ENCODE data around the gene GMDS. TPM values are rescaled to one million over a fixed set of nuclear protein-coding genes. Genes with fewer than 3 reads are reported as not detected.

The GMDS gene
- total RNA-seq, 1 donor from 2014 or later = 30.2 TPM

GRCh38 chr6:2179241-2179640, 66.2 kb downstream of the GMDS start:
- Histone ChIP-seq H3K9me3 (no peaks in the 10 kb centered on the region), H3K27me3 (no peaks in the 10 kb centered on the region), H3K36me3 (no peaks in the 10 kb centered on the region), H3K27ac (no peak overlapping the region), H3K4me3 (no peak overlapping the region), H3K4me1 (no peaks in the 10 kb centered on the region)
- intact Hi-C loops (cut with DNase I) = no loop called here
- TF ChIP-seq POLR2A (IDR thresholded peaks at IDR 0.05) (no peak), POLR2AphosphoS5 (IDR thresholded peaks at IDR 0.05; ENCODE audit: insufficient read depth in 1 of 2, low read depth in 1 of 2) (no peak), CTCF (IDR thresholded peaks at IDR 0.05) (no peak)
- DNase-seq (ENCODE audit: extremely low spot score in 2 of 2) = no peak

GRCh38 chr6:2178125-2178524, 67.3 kb downstream of the GMDS start:
- Histone ChIP-seq H3K36me3 (no peaks in the 10 kb centered on the region), H3K27me3 (no peaks in the 10 kb centered on the region), H3K4me1 (no peaks in the 10 kb centered on the region), H3K4me3 (no peak overlapping the region), H3K27ac (no peak overlapping the region), H3K9me3 (no peaks in the 10 kb centered on the region)
- intact Hi-C loops (cut with DNase I) = no loop called here
- TF ChIP-seq CTCF (IDR thresholded peaks at IDR 0.05) (no peak), POLR2AphosphoS5 (IDR thresholded peaks at IDR 0.05; ENCODE audit: insufficient read depth in 1 of 2, low read depth in 1 of 2) (no peak), POLR2A (IDR thresholded peaks at IDR 0.05) (no peak)
- no peak for DNase-seq (ENCODE audit: extremely low spot score in 2 of 2)

- Histone ChIP-seq H3K27ac (no peak overlapping the region), H3K27me3 (no peaks in the 10 kb centered on the region), H3K9me3 (no peaks in the 10 kb centered on the region), H3K4me1 (no peaks in the 10 kb centered on the region), H3K4me3 (no peak overlapping the region), H3K36me3 (no peaks in the 10 kb centered on the region)
- intact Hi-C loops (cut with DNase I) = no loop called here
- TF ChIP-seq POLR2A (IDR thresholded peaks at IDR 0.05) = no peak
- TF ChIP-seq CTCF (IDR thresholded peaks at IDR 0.05) = no peak
- no peak for TF ChIP-seq POLR2AphosphoS5 (IDR thresholded peaks at IDR 0.05; ENCODE audit: insufficient read depth in 1 of 2, low read depth in 1 of 2)
- no peak for DNase-seq (ENCODE audit: extremely low spot score in 2 of 2)
Measured at GRCh38 chr6:2175825-2176224, 69.6 kb downstream of the GMDS start.

- H3K27ac ChIP-seq = no peak overlapping the region
- H3K4me3 ChIP-seq = no peak overlapping the region
- H3K4me1 ChIP-seq = no peaks in the 10 kb centered on the region
- intact Hi-C loops (cut with DNase I) = no loop called here
- H3K27me3 ChIP-seq = no peaks in the 10 kb centered on the region
- no peaks in the 10 kb centered on the region for H3K9me3 ChIP-seq
- H3K36me3 ChIP-seq = no peaks in the 10 kb centered on the region
- TF ChIP-seq POLR2AphosphoS5 (IDR thresholded peaks at IDR 0.05; ENCODE audit: insufficient read depth in 1 of 2, low read depth in 1 of 2) (no peak), POLR2A (IDR thresholded peaks at IDR 0.05) (no peak), CTCF (IDR thresholded peaks at IDR 0.05) (no peak)
- no peak for DNase-seq (ENCODE audit: extremely low spot score in 2 of 2)
Measured at GRCh38 chr6:2173203-2173961, 72.0 kb downstream of the GMDS start.

GRCh38 chr6:2171728-2172127, 73.7 kb downstream of the GMDS start:
- no peak for DNase-seq (ENCODE audit: extremely low spot score in 2 of 2)
- TF ChIP-seq POLR2AphosphoS5 (IDR thresholded peaks at IDR 0.05; ENCODE audit: insufficient read depth in 1 of 2, low read depth in 1 of 2) (no peak), POLR2A (IDR thresholded peaks at IDR 0.05) (no peak), CTCF (IDR thresholded peaks at IDR 0.05) (no peak)
- H3K4me3 ChIP-seq = no peak overlapping the region
- H3K9me3 ChIP-seq = no peaks in the 10 kb centered on the region
- H3K27me3 ChIP-seq = no peaks in the 10 kb centered on the region
- intact Hi-C loops (cut with DNase I) = no loop called here
- no peaks in the 10 kb centered on the region for H3K4me1 ChIP-seq
- H3K27ac ChIP-seq = no peak overlapping the region
- H3K36me3 ChIP-seq = no peaks in the 10 kb centered on the region

Measured in vagina (tissue), 2 donors.